MCF 10A (cell line): Measurements from ENCODE around the gene DSG4. TPM values are rescaled to one million over a fixed set of nuclear protein-coding genes. Genes with fewer than 3 reads are reported as not detected.

Experiments used
- BruUV-seq: library from RNA; stranded (reverse); fragments of 400-500 nt; replicated peaks from 2 replicates; lab custom pipeline; 2021; lab: Mats Ljungman, UMichigan
- CTCF ChIA-PET: fragments of 300-600 bp; sonication (Branson Sonifier 250); formaldehyde crosslinking; extraction: SDS; loops from one replicate; lab custom pipeline; 2021; ENCODE audit warnings: antibody characterized with exemption, inconsistent platforms; lab: Yijun Ruan, JAX
- POLR2A ChIA-PET: fragments of 300-600, 350-650 bp; sonication (Branson Sonifier 250); formaldehyde crosslinking; extraction: SDS; loops from one replicate; lab custom pipeline; 2020; ENCODE audit warnings: antibody characterized with exemption, inconsistent platforms; lab: Yijun Ruan, JAX
- DNase-seq: peaks from one replicate; pipeline ENCODE4 v3.0.0-alpha.2; 2018; ENCODE audit not compliant: unreplicated experiment
- H3K27ac Mint-ChIP-seq: one replicate; pipeline ENCODE4 v1.8.0; 2022; ENCODE audit warnings: mild to moderate bottlenecking, low read depth, mixed read lengths; ENCODE audit not compliant: unreplicated experiment
- H3K27me3 Mint-ChIP-seq: one replicate; pipeline ENCODE4 v1.8.0; 2022; ENCODE audit warnings: mixed read lengths; ENCODE audit not compliant: insufficient read depth, unreplicated experiment
- H3K36me3 Mint-ChIP-seq: one replicate; pipeline ENCODE4 v1.8.0; 2022; ENCODE audit warnings: mild to moderate bottlenecking, moderate library complexity, mixed read lengths; ENCODE audit not compliant: insufficient read depth, unreplicated experiment
- H3K4me1 Mint-ChIP-seq: one replicate; pipeline ENCODE4 v1.8.0; 2022; ENCODE audit warnings: mixed read lengths; ENCODE audit not compliant: insufficient read depth, unreplicated experiment
- H3K4me3 Mint-ChIP-seq: one replicate; pipeline ENCODE4 v1.8.0; 2022; ENCODE audit warnings: mild to moderate bottlenecking, moderate library complexity, mixed read lengths; ENCODE audit not compliant: unreplicated experiment
- H3K9me3 Mint-ChIP-seq: one replicate; pipeline ENCODE4 v1.8.0; 2022; ENCODE audit warnings: mixed read lengths; ENCODE audit not compliant: unreplicated experiment
- CTCF ChIP-seq: fragments of 200-600 bp; IDR thresholded peaks from one replicate; pipeline ENCODE4 v1.8.0; 2022; ENCODE audit warnings: antibody characterized with exemption, mild to moderate bottlenecking; ENCODE audit not compliant: unreplicated experiment
- intact Hi-C: fragments of 100-400 bp; cut with micrococcal nuclease; formaldehyde crosslinking; loops from 2 replicates; pipeline ENCODE4 v1.14.1; 2022
- total RNA-seq: library from RNA; stranded (reverse); gene quantifications from 2 replicates; pipeline ENCODE4 v1.2.3, GENCODE V29; 2022

Gene DSG4
- total RNA-seq, 1 experiment from 2014 or later = not detected

DNA sequence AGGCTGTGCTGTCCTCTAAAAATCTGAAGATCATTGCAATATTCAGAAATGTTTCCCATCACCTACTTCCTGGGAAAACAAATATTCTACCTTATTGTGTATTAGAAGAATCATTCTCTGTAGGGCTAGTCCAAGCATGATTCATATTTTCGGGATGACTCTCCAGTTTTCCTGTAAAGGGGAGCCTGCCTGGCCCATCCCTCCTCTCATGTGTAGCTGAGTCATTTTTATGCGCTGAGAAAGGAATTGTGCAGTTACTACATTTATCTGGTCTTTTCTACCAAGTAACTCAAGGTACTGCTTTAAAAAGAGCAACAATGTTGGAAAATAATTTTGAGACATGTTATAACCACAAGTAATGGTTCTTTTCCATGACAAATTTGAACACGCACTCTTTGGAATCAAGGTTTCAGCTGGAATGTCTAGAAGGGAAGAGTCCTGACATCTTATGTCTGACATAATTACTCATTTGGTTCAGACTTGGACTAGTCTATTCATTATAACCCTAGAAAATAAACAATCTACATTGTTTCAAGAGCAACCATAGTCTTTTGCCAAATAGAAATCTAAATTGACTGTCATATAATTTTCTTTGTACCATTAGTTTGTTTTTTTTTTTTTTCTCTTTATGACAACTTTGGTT lies 77.6 kb downstream of the DSG4 start:
- POLR2A ChIA-PET = interaction anchor here (0.5 to 12.3 kb wide), 21 partner anchors 10 to 447 kb away, joined by 3 to 219 read pairs (median 6); partner anchors contain the start of genes DSC3 and DSG2
- Mint-ChIP-seq H3K36me3 (peaks cover 23% of the 10 kb centered on the region), H3K4me1 (peaks cover 23% of the 10 kb centered on the region), H3K9me3 (no peaks in the 10 kb centered on the region), H3K27me3 (no peaks in the 10 kb centered on the region), H3K4me3 (peak overlapping the region; percentile 67), H3K27ac (peak overlapping the region; percentile 94)
- BruUV-seq = no TSS peak
- DNase-seq = peak; percentile 96
- intact Hi-C loops = loop anchor here (2.0 to 5.0 kb wide), 2 partner anchors 45 to 187 kb away; partner anchors contain the start of gene DSG2
- TF ChIP-seq CTCF = no peak
- CTCF ChIA-PET = interaction anchor here (0.6 to 1.2 kb wide), 3 partner anchors 29 to 354 kb away, joined by 5 to 9 read pairs (median 6); no protein-coding TSS in a partner anchor

Other genes starting within 250 kb of the DSG4 start
- not detected in 2 replicates for gene DSC1, start 213.9 kb upstream of the DSG4 start, total RNA-seq
- not detected in 2 replicates for gene DSG1, start 58.6 kb upstream of the DSG4 start, total RNA-seq
- 65.4 and 68.5 TPM in 2 replicates for gene DSG3, start 71.0 kb downstream of the DSG4 start, total RNA-seq
- 106 and 134 TPM in 2 replicates for gene DSG2, start 121.4 kb downstream of the DSG4 start, total RNA-seq
- not detected in 2 replicates for gene TTR, start 215.1 kb downstream of the DSG4 start, total RNA-seq